ENCODE measurements around the gene GLYR1.

GLYR1 gene

DNA sequence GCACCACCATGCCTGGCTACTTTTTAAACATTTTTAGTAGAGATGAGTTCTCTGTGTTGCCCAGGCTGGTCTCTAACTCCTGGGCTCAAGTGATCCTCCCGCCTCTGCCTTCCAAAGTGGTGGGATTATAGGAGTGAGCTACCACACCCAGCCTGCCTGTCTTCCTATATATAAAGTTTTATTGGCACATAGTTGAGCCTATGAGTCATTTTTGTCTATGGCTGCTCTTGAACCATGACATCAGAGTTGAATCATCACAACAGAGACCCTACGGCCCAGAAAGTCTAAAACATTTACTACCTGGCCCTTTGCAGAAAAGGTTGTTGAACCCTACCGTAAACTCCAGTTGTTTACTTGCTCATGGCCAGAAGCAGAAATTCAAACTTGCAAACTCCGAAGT, 66.9 kb downstream of the GLYR1 start:
- DNase-seq (ENCODE audit: low read depth), result no peak
- Histone ChIP-seq H3K4me3 (ENCODE audit: low read length) (no peak overlapping the region), H3K9me3 (ENCODE audit: control insufficient read depth, low read length) (no peaks in the 10 kb centered on the region), H3K9ac (ENCODE audit: low read length) (no peak overlapping the region), H3K36me3 (ENCODE audit: control insufficient read depth, insufficient read depth, low read length, severe bottlenecking) (no peaks in the 10 kb centered on the region), H3K4me1 (ENCODE audit: control insufficient read depth, insufficient read depth, low read length) (no peaks in the 10 kb centered on the region), H3K27me3 (replicated peaks; ENCODE audit: control insufficient read depth, insufficient read depth, low read length) (no peaks in the 10 kb centered on the region)

DNA sequence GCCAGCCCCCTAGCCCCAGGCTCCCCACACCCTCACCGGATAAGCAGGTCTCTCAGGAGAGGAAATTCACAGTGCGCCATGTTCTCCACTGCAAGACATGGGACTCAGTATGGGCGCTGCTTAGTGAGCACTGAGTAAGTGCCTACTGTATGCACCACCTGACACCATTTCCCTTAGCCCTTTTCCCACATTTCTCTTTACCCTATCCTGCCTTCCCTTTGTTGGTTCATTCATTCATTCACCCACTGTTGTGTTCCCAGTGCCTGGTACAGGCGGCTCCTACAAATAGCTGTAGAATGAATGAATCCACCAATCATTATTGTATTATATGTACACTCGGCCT, 69.1 kb downstream of the GLYR1 start:
- Histone ChIP-seq H3K4me3 (ENCODE audit: low read length) (no peak overlapping the region), H3K9me3 (ENCODE audit: control insufficient read depth, low read length) (no peaks in the 10 kb centered on the region), H3K9ac (ENCODE audit: low read length) (no peak overlapping the region), H3K4me1 (ENCODE audit: control insufficient read depth, insufficient read depth, low read length) (no peaks in the 10 kb centered on the region), H3K27me3 (replicated peaks; ENCODE audit: control insufficient read depth, insufficient read depth, low read length) (no peaks in the 10 kb centered on the region), H3K36me3 (ENCODE audit: control insufficient read depth, insufficient read depth, low read length, severe bottlenecking) (no peaks in the 10 kb centered on the region)
- DNase-seq (ENCODE audit: low read depth), result no peak

DNA sequence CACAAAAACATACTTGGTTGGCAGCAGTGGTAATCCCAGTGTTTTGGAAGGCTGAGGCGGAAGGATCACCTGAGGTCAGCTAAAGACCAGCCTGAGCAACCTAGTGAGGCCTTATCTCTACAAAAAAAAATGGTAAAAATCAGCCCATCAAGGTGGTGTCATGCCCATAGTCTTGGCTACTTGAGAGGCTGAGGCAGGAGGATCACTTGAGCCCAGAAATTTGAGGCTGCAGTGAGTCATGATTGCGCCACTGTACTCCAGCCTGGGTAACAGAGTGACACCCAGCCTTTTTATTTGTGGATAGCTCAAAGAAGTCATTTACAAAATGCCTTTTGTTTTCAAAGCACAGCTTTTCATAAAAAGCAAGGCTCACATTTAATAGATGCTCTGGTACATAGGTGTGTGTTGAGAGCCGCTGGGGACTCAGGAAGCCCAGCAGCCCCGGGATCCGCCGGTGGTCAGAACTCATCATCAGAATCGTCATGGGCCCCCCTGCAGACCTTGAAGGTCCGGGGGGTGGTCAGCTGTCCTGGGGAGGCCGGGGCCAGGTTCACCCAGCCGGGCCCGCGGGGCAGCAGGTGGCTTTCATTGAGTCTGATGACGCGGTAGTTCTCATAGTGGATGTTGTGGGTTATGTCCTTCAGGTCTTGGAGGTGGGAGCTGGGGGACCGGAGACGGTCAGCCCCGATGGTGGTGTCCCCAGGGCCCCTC, 69.6 kb downstream of the GLYR1 start:
- no peak overlapping the region for H3K9ac ChIP-seq (ENCODE audit: low read length)
- no peak for DNase-seq (ENCODE audit: low read depth)
- no peaks in the 10 kb centered on the region for H3K36me3 ChIP-seq (ENCODE audit: control insufficient read depth, insufficient read depth, low read length, severe bottlenecking)
- H3K4me1 ChIP-seq (ENCODE audit: control insufficient read depth, insufficient read depth, low read length), result no peaks in the 10 kb centered on the region
- no peaks in the 10 kb centered on the region for H3K27me3 ChIP-seq (replicated peaks; ENCODE audit: control insufficient read depth, insufficient read depth, low read length)
- H3K9me3 ChIP-seq (ENCODE audit: control insufficient read depth, low read length), result no peaks in the 10 kb centered on the region
- H3K4me3 ChIP-seq (ENCODE audit: low read length), result no peak overlapping the region

DNA sequence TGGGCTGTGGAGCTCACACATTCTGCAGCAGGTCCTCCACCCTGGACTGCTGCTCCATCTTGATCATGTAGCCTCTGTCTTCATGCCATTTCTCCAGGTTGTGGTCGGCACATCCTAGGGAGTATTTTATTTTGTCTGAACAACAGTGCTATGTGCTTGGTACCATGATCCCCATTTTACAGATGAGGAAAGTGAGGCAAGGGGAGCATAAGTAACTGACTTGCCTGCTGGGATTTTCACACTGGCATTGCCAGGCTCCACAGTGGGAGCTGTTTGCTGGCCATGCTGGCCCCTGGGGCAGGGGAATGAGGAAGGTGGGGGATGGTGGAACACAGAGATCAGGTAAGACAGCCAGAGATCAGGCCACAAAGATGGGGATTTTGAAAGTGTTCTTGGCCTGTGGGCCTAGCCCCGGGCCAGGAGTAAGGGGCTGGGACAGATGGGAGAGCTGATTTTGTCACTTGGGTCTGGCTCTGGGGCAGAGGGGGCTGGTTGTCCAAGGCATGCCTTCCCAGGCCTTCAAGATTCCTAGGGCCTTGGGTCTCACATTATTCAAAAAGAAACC, 70.9 kb downstream of the GLYR1 start:
- H3K4me1 ChIP-seq (ENCODE audit: control insufficient read depth, insufficient read depth, low read length), result no peaks in the 10 kb centered on the region
- no peak overlapping the region for H3K9ac ChIP-seq (ENCODE audit: low read length)
- H3K36me3 ChIP-seq (ENCODE audit: control insufficient read depth, insufficient read depth, low read length, severe bottlenecking), result no peaks in the 10 kb centered on the region
- H3K4me3 ChIP-seq (ENCODE audit: low read length), result no peak overlapping the region
- DNase-seq (ENCODE audit: low read depth), result no peak
- no peaks in the 10 kb centered on the region for H3K9me3 ChIP-seq (ENCODE audit: control insufficient read depth, low read length)
- H3K27me3 ChIP-seq (replicated peaks; ENCODE audit: control insufficient read depth, insufficient read depth, low read length), result no peaks in the 10 kb centered on the region

DNA sequence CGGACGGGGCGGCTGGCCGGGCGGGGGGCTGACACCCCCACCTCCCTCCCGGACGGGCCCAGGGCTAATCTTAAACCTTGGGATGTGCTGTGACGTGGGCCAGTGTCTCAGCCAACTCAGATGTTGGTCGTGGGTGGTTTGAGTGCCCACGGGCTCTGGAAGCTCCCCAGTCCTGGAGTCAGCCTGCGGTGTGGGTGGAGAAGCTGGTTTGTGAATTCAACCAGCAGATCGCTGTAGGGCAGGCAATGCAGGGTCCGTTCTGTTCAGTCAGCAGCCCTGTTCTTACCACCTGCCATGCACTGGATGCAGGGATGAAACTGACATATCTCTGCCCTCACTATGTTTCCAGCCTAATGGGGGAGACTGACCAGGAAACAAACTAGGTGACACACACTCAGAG, 72.1 kb downstream of the GLYR1 start:
- H3K9ac ChIP-seq (ENCODE audit: low read length), result no peak overlapping the region
- no peaks in the 10 kb centered on the region for H3K36me3 ChIP-seq (ENCODE audit: control insufficient read depth, insufficient read depth, low read length, severe bottlenecking)
- DNase-seq (ENCODE audit: low read depth), result no peak

DNA sequence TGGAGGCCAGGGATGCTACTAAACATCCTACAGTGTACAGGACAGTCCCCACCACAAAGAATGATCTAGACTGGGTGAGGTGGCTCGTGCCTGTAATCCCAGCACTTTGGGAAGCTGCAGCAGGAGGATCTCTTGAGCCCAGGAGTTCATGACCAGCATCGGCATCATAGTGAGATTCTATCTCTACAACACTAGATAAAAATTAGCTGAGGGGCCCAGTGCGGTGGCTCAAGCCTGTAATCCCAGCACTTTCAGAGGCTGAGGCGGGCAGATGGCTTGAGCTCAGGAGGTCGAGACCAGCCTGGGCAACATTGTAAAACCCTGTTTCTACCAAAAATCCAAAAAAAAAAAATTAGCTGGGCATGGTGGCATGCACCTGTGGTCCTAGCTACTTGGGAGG, 74.7 kb downstream of the GLYR1 start:
- Histone ChIP-seq H3K27me3 (replicated peaks; ENCODE audit: control insufficient read depth, insufficient read depth, low read length) (no peaks in the 10 kb centered on the region), H3K4me1 (ENCODE audit: control insufficient read depth, insufficient read depth, low read length) (peaks cover 9% of the 10 kb centered on the region), H3K36me3 (ENCODE audit: control insufficient read depth, insufficient read depth, low read length, severe bottlenecking) (no peaks in the 10 kb centered on the region), H3K9ac (ENCODE audit: low read length) (no peak overlapping the region), H3K9me3 (ENCODE audit: control insufficient read depth, low read length) (no peaks in the 10 kb centered on the region), H3K4me3 (ENCODE audit: low read length) (no peak overlapping the region)
- no peak for DNase-seq (ENCODE audit: low read depth)

More for the DNA sequence above, 72.1 kb downstream of the GLYR1 start:
- Histone ChIP-seq H3K9me3 (ENCODE audit: control insufficient read depth, low read length) (no peaks in the 10 kb centered on the region), H3K27me3 (replicated peaks; ENCODE audit: control insufficient read depth, insufficient read depth, low read length) (no peaks in the 10 kb centered on the region), H3K4me1 (ENCODE audit: control insufficient read depth, insufficient read depth, low read length) (no peaks in the 10 kb centered on the region), H3K4me3 (ENCODE audit: low read length) (no peak overlapping the region)

DNA sequence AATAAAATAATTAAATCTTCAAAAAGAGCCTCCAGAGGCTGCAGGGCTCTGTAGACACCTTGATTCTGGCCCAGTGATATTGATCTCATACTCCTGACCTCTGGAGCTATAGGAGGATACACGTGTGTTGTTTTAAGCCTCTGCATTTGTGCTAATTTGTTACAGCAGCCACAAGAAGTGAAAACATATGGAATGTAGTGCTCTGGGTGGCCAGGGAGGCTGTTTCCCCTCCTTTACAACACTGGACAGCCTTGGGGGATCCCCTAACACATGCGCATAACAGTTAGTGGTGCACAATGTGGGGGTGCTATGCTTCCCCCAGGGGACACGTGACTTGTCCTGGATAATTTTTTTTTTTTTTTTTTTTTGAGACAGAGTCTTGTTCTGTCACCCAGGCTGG, 75.4 kb downstream of the GLYR1 start:
- Histone ChIP-seq H3K4me1 (ENCODE audit: control insufficient read depth, insufficient read depth, low read length) (peaks cover 9% of the 10 kb centered on the region), H3K4me3 (ENCODE audit: low read length) (no peak overlapping the region), H3K9ac (ENCODE audit: low read length) (no peak overlapping the region), H3K27me3 (replicated peaks; ENCODE audit: control insufficient read depth, insufficient read depth, low read length) (no peaks in the 10 kb centered on the region), H3K9me3 (ENCODE audit: control insufficient read depth, low read length) (no peaks in the 10 kb centered on the region), H3K36me3 (ENCODE audit: control insufficient read depth, insufficient read depth, low read length, severe bottlenecking) (no peaks in the 10 kb centered on the region)
- DNase-seq (ENCODE audit: low read depth), result no peak

DNA sequence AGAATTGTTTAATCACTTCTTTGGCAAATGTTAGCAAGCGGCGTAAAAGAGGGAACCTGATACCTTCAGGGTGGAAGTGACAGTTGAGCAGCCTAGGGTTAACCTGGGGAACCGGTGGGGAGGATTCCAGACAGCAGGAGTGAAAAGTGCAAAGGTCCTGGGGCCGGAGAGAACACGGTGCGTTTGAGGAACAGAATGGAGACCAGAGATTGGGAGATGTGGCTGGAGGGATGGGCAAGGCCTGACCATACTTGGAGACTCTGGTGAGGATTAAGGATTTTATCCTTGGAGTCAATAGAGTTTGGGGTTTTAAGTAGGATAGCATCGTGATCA, 77.8 kb downstream of the GLYR1 start:
- Histone ChIP-seq H3K9me3 (ENCODE audit: control insufficient read depth, low read length) (no peaks in the 10 kb centered on the region), H3K27me3 (replicated peaks; ENCODE audit: control insufficient read depth, insufficient read depth, low read length) (no peaks in the 10 kb centered on the region), H3K36me3 (ENCODE audit: control insufficient read depth, insufficient read depth, low read length, severe bottlenecking) (peaks cover under 1% of the 10 kb centered on the region), H3K9ac (ENCODE audit: low read length) (peak overlapping the region; percentile 86), H3K4me1 (ENCODE audit: control insufficient read depth, insufficient read depth, low read length) (peaks cover 20% of the 10 kb centered on the region), H3K4me3 (ENCODE audit: low read length) (peak overlapping the region; percentile 81)
- no peak for DNase-seq (ENCODE audit: low read depth)

DNA sequence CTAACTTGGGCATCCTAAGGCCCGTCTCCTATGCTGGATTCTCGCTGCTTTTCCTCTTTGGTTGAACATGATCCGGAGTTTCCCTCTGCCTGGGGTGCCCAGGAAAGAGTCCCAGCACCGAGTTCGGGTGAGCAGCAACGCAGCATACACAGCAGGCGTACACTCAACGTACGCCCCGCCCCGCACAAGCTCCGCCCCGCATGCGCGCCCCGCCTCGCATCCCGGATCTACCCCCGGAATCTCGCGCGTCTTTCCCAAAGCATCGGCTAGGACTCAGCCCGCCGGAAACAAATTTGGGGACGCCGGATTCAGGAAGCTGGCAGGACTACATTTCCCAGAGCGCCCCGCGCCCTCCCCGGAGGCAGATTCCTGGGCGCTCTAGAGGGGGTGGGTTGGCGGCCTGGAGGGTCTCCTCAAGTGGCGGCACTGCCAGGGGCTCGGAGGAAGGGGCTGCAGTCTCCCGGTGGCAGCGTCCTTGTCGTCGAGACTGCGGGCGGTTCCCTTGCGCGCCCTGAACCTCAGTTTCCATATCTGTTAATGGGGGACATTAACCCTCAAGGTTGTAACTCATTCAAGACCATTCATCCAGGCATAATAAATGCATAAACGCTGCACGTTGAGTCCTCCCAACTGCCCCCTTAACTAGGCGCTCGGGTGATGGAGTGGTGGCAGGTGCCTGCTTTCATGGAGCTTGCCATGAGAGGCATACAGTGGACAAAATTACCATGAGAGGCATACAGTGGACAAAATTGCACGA, 78.4 kb downstream of the GLYR1 start:
- no peaks in the 10 kb centered on the region for H3K27me3 ChIP-seq (replicated peaks; ENCODE audit: control insufficient read depth, insufficient read depth, low read length)
- H3K36me3 ChIP-seq (ENCODE audit: control insufficient read depth, insufficient read depth, low read length, severe bottlenecking), result peaks cover 6% of the 10 kb centered on the region
- H3K4me1 ChIP-seq (ENCODE audit: control insufficient read depth, insufficient read depth, low read length), result peaks cover 20% of the 10 kb centered on the region
- H3K4me3 ChIP-seq (ENCODE audit: low read length), result peak overlapping the region; percentile 81
- no peaks in the 10 kb centered on the region for H3K9me3 ChIP-seq (ENCODE audit: control insufficient read depth, low read length)
- peak overlapping the region; percentile 86 for H3K9ac ChIP-seq (ENCODE audit: low read length)
- peak; percentile 99 for DNase-seq (ENCODE audit: low read depth)

DNA sequence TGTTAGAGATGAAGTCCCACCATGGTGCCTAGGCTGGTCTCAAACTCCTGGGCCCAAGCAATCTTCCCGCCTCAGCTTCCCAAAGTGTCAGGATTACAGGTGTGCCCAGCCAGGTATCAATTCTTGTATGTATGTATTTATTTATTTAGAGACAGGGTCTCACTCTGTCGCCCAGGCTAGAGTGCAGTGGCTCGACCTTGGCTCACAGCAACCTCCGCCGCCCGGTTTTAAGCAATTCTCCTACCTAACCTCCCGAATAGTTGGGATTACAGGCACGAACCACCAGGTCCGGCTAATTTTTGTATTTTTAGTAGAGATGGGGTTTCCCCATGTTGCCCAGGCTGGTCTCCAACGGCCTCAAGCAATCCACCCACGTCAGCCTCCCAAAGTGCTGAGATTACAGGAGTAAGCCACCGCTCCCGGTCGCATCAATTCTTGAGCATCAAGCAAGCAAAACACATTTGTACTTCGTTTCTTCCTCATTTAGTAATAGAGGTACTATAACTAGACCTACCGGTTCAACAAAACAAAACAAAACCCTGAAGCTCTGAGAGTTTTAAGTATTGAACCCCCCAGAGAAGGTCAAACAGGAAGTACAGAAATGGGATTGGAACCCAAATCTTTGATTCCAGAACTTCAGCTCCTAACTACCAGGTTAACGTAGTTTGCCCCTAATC, 79.1 kb downstream of the GLYR1 start:
- Histone ChIP-seq H3K9ac (ENCODE audit: low read length) (peak overlapping the region; percentile 86), H3K4me1 (ENCODE audit: control insufficient read depth, insufficient read depth, low read length) (peaks cover 20% of the 10 kb centered on the region), H3K4me3 (ENCODE audit: low read length) (peak overlapping the region; percentile 81), H3K27me3 (replicated peaks; ENCODE audit: control insufficient read depth, insufficient read depth, low read length) (no peaks in the 10 kb centered on the region), H3K9me3 (ENCODE audit: control insufficient read depth, low read length) (no peaks in the 10 kb centered on the region), H3K36me3 (ENCODE audit: control insufficient read depth, insufficient read depth, low read length, severe bottlenecking) (peaks cover 13% of the 10 kb centered on the region)
- DNase-seq (ENCODE audit: low read depth), result peak; percentile 54

DNA sequence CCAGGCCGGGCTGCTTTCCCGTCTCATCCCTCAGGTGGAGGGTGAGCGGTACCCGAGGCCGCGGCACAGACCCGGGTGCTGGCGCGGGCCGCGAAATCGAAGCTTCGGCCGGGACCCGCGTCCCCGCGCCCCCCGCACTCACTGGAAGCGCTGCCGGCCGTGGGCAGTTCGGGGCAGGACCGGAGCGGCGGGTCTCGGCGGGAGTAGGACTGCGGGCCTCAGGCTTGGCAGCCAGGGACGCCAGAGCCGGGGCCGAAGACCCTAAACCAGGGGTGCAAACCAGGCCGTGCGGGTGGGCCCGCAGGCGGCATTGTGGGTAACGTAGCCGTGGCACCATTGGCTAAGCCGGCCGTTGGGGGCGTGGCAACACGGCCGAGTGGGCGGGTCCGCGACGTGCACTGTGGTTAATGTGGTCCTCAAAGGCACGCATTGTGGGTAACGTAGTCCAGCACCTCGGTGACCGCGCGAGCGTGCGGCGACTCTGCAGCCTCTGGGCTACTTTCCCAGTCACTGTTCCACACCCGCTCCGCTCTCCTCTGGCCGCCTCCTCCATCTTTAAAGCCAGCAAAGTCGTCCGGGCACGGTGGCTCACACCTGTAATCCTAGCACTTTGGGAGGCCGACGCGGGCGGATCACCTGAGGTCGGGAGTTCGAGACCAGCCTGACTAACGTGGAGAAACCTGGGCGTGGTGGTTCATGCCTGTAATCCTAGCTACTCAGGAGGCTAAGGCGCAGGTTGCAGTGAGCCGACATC, 80.0 kb downstream of the GLYR1 start, which contains the start of gene ZNF500:
Gene ZNF500, minus strand, starts transcription at position 288 of the 754 bp plus-strand sequence. CDS start 1,184 bp downstream, outside the sequence.
- Histone ChIP-seq H3K36me3 (ENCODE audit: control insufficient read depth, insufficient read depth, low read length, severe bottlenecking) (peaks cover 22% of the 10 kb centered on the region), H3K4me3 (ENCODE audit: low read length) (peak within 1 kb of the TSS; percentile 96), H3K27me3 (replicated peaks; ENCODE audit: control insufficient read depth, insufficient read depth, low read length) (no peaks in the 10 kb centered on the region), H3K4me1 (ENCODE audit: control insufficient read depth, insufficient read depth, low read length) (peaks cover 20% of the 10 kb centered on the region), H3K9me3 (ENCODE audit: control insufficient read depth, low read length) (no peaks in the 10 kb centered on the region), H3K9ac (ENCODE audit: low read length) (peak within 1 kb of the TSS; percentile 99)
- peak; percentile 98 for DNase-seq (ENCODE audit: low read depth)

All from adipocyte (in vitro differentiated cells).